ENCODE results near the gene C1GALT1. TPM values are rescaled to one million over a fixed set of nuclear protein-coding genes. Genes with fewer than 3 reads are reported as not detected.

C1GALT1 gene
- polyA plus RNA-seq, 1 donor (not counting 4 experiments of a cell fraction or from before 2014, with no cell fraction given), result 44.3 TPM

- DNase-seq (ENCODE audit: low read depth, low spot score), result no peak
- dilution Hi-C loops (cut with MboI; ENCODE audit: extremely low pct_ligation_motif_present, low sequenced_read_pairs), result no loop called here
- H3K4me1 ChIP-seq (ENCODE audit: control insufficient read depth, extremely low read depth, insufficient read depth, low read length), result no peaks in the 10 kb centered on the region
- no peaks in the 10 kb centered on the region for H3K79me2 ChIP-seq (ENCODE audit: control insufficient read depth, insufficient read depth, low read length)
- FAIRE-seq, result no peak
- no peak overlapping the region for H3K4me3 ChIP-seq (ENCODE audit: control insufficient read depth in 2 of 3, extremely low read depth in 1 of 3, insufficient read depth in 2 of 3, low read depth in 1 of 3, low read length in 3 of 3)
- H3K9me1 ChIP-seq (ENCODE audit: control insufficient read depth, extremely low read depth, insufficient read depth, low read length), result no peaks in the 10 kb centered on the region
- H3K27ac ChIP-seq (ENCODE audit: control insufficient read depth, insufficient read depth, low read length), result no peak overlapping the region
- no peaks in the 10 kb centered on the region for H3K9me3 ChIP-seq (ENCODE audit: control insufficient read depth, low read depth, low read length)
- no peak overlapping the region for H3K9ac ChIP-seq (ENCODE audit: control insufficient read depth, extremely low read depth, insufficient read depth, low read length)
- no peak overlapping the region for H3K4me2 ChIP-seq (ENCODE audit: control insufficient read depth, extremely low read depth, insufficient read depth, low read depth, low read length)
- no peaks in the 10 kb centered on the region for H3K36me3 ChIP-seq (ENCODE audit: control insufficient read depth in 2 of 2, extremely low read depth in 1 of 2, insufficient read depth in 2 of 2, low read length in 2 of 2)
- no peak overlapping the region for H2AFZ ChIP-seq (ENCODE audit: control insufficient read depth, low read length)
- TF ChIP-seq EZH2 (IDR thresholded peaks at IDR 0.05; ENCODE audit: low read length), result no peak
- TF ChIP-seq CTCF (optimal IDR thresholded peaks at IDR 0.05 in 1 of 3, IDR thresholded peaks at IDR 0.05 in 1 of 3, conservative IDR thresholded peaks at IDR 0.05 in 1 of 3; ENCODE audit: extremely low read depth in 1 of 3, insufficient read depth in 2 of 3, low read length in 3 of 3), result no peak
- no peaks in the 10 kb centered on the region for H3K27me3 ChIP-seq (ENCODE audit: control insufficient read depth, extremely low read depth, insufficient read depth, low read length)
- H4K20me1 ChIP-seq (ENCODE audit: control insufficient read depth, extremely low read depth, insufficient read depth, low read length), result no peaks in the 10 kb centered on the region
These were observed 84.0 kb downstream of the C1GALT1 start for GRCh38 chr7:7266257-7266881.

- DNase-seq (ENCODE audit: low read depth, low spot score), result no peak
- TF ChIP-seq CTCF (optimal IDR thresholded peaks at IDR 0.05 in 1 of 3, IDR thresholded peaks at IDR 0.05 in 1 of 3, conservative IDR thresholded peaks at IDR 0.05 in 1 of 3; ENCODE audit: extremely low read depth in 1 of 3, insufficient read depth in 2 of 3, low read length in 3 of 3) (no peak), EZH2 (IDR thresholded peaks at IDR 0.05; ENCODE audit: low read length) (no peak)
- Histone ChIP-seq H3K27me3 (ENCODE audit: control insufficient read depth, extremely low read depth, insufficient read depth, low read length) (no peaks in the 10 kb centered on the region), H2AFZ (ENCODE audit: control insufficient read depth, low read length) (no peak overlapping the region), H3K27ac (ENCODE audit: control insufficient read depth, insufficient read depth, low read length) (no peak overlapping the region), H3K4me1 (ENCODE audit: control insufficient read depth, extremely low read depth, insufficient read depth, low read length) (no peaks in the 10 kb centered on the region), H3K36me3 (ENCODE audit: control insufficient read depth in 2 of 2, extremely low read depth in 1 of 2, insufficient read depth in 2 of 2, low read length in 2 of 2) (no peaks in the 10 kb centered on the region), H3K9ac (ENCODE audit: control insufficient read depth, extremely low read depth, insufficient read depth, low read length) (no peak overlapping the region), H4K20me1 (ENCODE audit: control insufficient read depth, extremely low read depth, insufficient read depth, low read length) (no peaks in the 10 kb centered on the region), H3K4me2 (ENCODE audit: control insufficient read depth, extremely low read depth, insufficient read depth, low read depth, low read length) (no peak overlapping the region), H3K9me3 (ENCODE audit: control insufficient read depth, low read depth, low read length) (no peaks in the 10 kb centered on the region), H3K4me3 (ENCODE audit: control insufficient read depth in 2 of 3, extremely low read depth in 1 of 3, insufficient read depth in 2 of 3, low read depth in 1 of 3, low read length in 3 of 3) (no peak overlapping the region), H3K79me2 (ENCODE audit: control insufficient read depth, insufficient read depth, low read length) (no peaks in the 10 kb centered on the region), H3K9me1 (ENCODE audit: control insufficient read depth, extremely low read depth, insufficient read depth, low read length) (no peaks in the 10 kb centered on the region)
- dilution Hi-C loops (cut with MboI; ENCODE audit: extremely low pct_ligation_motif_present, low sequenced_read_pairs), result no loop called here
- no peak for FAIRE-seq
These were observed 88.9 kb downstream of the C1GALT1 start for GRCh38 chr7:7271094-7271874.

Data from keratinocyte (primary cell).